NK-92 (cell line): ENCODE data around the gene HEXA.

Experiments
- DNase-seq: peaks from one replicate; lab custom pipeline; 2025; ENCODE audit not compliant: unreplicated experiment; lab: John Stamatoyannopoulos, UW

HEXA gene

GRCh38 chr15:72377331-72377730, 1.5 kb upstream of the HEXA start:
- DNase-seq = no peak

DNA sequence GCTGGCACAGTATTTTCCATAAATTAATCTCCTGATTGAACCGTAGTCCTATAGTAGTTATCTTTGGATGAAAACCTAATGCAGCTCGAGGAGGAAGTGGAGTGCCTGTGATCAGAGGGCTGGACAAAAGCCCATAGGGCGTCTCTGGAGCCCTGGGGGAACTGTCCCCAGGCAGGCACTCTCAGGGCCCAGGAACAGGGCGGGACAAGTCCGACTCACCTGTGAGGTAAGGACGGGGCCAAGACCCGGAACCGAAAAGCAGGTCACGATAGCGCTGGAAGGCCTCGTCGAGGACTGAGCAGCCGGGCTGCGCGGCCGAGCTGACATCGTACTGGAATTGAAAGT, 341 bp downstream of the HEXA start:
- no peak for DNase-seq

GRCh38 chr15:72372361-72372760, 3.5 kb downstream of the HEXA start:
- DNase-seq = no peak

GRCh38 chr15:72369964-72370363, 5.8 kb downstream of the HEXA start:
- no peak for DNase-seq

GRCh38 chr15:72368899-72369298, 6.9 kb downstream of the HEXA start:
- DNase-seq = no peak

DNA sequence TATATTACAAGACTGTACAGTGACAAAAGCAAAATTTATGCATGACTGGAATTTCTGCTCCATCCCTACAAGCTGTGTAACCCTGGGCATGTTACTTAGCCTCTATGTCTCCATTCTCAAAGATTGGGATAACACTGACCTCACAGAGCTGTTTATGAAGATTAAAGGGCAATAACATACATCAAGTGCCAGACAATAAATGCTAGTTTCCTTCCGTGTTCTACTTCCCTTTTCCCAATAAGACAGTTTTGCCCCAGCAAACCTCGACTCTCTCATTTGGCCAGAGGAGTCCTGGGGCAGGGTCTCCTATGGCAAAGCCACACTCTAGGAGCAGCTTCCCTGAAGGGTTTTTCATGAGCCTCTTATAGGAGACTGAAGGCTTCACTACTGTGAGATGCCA, 7.5 kb downstream of the HEXA start:
- no peak for DNase-seq

DNA sequence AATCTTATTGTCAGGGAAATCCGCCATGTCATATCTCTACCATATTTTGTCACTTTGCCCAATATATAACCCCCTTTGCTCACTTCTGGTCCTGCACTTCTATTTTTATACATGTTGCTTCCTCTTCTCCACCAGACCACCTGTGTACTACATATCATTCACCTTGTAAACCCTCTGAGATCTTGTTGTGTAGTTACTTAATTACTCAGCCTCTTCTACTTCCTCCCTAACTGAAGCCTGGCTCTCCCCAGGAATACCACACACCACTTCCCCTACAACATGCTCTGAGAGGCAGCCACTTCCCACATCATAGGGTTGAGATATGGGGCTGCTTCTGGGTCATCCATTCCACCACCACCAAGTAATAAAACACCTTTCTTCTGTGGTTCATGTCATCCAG, 10.0 kb downstream of the HEXA start:
- DNase-seq = no peak

- no peak for DNase-seq
Measured at GRCh38 chr15:72361176-72361575, 14.6 kb downstream of the HEXA start.

DNA sequence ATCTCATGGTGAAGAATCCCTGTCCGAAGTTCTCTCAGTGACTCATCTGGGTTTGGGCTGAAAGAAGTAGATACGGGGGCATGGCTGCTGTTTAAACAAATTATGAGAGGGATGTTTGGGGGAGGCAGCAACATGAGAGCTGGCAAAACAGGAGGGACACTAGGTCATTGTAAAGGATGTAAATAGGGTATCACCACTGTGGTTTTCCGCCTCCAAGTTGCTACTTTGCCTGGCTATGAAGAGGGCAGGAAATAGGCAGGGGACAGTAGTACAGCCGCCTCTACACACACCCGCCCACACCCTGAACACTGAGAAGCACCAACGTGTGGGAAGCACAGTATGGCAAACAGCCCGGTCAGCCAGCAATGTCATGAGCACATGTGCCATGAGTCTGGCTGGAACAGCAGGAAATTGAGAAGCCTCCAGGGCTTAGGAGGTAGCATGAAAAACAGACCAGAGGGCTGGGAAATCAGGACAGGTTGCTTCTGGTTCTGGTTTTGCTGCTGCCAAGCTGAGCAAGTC, 17.1 kb downstream of the HEXA start:
- no peak for DNase-seq

- DNase-seq = no peak
Measured at GRCh38 chr15:72358121-72358520, 17.7 kb downstream of the HEXA start.

DNA sequence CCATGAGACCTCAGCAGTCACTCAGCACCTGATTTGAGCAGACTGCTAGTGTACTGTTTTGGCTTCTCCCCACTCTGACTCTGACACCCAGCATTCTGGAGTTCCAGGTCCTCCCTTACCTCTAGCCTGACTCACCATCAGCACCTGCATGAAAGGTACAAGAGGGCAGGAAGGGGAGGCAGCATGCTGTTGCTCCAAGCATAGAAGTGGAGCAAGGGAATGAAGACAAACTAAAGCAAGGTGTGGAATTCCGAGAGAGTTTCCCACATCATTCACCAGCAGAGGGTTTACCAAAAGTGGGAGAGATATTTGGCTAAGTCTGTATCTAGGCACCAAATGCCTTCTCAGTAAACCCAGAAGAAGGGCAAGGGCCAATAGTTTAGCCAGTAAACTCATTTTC, 21.3 kb downstream of the HEXA start:
- DNase-seq = no peak

- no peak for DNase-seq
Measured at GRCh38 chr15:72353266-72353665, 22.5 kb downstream of the HEXA start.

DNA sequence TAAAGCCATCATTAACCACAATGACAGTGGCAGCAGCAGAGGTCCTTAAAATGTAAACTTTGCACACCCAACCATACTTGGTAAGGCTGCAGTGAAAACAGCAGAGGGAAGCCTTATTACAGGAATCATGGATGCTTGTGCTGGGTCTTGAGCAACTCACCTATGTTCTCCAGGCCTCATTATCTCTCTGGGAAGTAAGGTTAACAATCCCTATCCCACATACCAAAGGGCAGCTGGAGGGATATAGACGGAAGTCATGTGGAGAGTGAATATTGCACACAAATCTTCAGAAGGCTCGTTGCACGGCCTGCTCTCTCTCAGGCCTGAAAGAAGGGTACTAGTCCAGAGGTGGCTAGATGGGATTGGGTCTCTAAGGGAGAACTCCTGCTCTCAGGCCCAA, 30.0 kb downstream of the HEXA start:
- DNase-seq = no peak

DNA sequence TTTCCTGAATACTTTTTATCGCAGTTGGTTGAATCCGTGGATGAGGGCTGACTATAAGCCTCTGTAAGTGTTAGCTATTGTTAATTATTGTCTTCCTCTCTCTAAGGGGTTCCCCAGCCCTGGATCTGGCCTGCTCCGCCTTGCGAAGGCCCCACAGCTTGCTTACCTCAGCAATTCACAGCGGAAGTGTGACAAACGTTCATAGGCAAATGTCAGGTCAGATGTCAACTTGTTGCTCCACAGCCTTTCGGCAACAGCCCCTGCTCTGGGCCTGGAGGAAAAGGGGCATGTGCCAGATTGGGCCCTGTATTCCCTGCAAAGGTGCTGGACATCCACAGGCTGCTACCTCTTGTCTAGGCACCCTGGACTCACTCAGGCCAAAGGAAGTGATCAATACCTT, 30.5 kb downstream of the HEXA start:
- DNase-seq = no peak

DNA sequence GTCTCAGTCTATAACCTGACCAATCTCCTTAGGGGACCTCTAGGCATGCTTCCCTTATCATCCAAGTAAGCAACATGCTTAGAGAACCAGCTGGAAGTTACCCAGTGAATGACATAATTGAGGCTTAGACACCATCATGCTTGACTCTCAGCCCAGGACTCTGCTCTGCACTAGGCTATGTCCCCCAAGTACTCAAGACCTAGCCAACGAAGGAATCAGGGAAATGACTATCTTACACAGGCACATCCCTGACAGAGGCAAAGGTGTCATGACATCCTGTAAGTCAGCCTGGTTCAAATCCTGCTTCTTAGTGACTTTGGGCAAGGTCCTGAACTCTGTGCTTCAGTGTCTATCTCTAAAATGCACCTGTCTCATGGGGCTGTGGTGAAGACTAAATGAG, 31.2 kb downstream of the HEXA start:
- no peak for DNase-seq

- no peak for DNase-seq
Measured at GRCh38 chr15:72342385-72342784, 33.4 kb downstream of the HEXA start.

DNA sequence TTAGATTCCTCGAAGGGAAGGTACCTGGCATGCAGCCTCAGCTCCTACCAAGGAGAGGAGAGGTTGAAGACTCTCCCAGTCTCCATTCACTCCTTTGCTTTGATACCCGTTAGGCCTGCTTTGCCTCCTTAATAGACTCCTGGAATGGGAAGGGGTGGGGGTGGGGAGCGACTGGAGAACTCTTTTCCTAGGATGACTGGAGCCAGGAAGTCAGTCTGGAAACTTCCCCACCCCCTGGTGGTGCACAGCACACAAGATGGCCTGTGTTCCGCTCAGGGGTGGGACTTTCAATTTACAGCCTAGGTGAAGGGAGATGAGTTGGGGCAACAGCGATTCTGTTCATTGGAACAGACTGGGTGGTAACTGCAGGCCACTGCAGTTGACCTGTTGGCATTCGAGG, 34.5 kb downstream of the HEXA start:
- no peak for DNase-seq

GRCh38 chr15:72340366-72340765, 35.4 kb downstream of the HEXA start:
- no peak for DNase-seq

- no peak for DNase-seq
Measured at GRCh38 chr15:72339777-72340177, 36.0 kb downstream of the HEXA start.

- no peak for DNase-seq
Measured at GRCh38 chr15:72338617-72339321, 37.0 kb downstream of the HEXA start.

GRCh38 chr15:72338148-72338547, 37.7 kb downstream of the HEXA start:
- no peak for DNase-seq

DNA sequence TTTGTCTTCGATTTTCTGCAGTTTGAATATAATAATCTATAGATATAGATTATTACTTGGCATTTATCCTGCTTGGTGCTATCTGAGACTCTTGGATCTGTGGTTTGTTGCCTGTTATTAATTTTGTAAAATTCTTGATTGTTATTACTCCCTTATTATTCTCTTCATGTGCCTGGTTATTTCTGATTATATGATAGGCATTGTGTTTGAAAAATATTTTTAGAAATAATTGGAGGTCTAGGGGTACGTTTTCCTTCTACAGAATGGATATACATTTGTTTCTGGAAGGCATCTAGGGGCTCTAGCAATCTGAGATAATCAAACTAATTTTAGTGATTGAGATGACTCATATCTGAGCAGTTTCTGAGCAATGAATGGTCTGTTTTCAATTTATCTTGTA, 41.0 kb downstream of the HEXA start:
- no peak for DNase-seq

DNA sequence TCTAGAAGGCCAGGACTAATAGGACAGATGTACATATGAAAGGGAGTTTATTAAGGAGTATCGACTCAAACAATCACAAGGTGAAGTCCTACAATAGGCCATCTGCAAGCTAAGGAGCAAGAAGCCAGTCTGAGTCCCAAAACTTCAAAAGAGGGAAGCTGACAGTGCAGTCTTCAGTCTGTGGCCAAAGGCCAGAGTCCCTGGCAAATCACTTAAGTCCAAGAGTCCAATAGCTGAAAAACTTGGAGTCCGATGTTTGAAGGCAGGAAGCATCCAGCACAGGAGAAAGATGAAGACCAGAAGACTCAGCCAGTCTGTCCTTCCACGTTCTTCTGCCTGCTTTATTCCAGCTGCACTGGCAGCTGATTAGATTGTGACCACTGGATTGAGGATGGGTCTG, 44.8 kb downstream of the HEXA start:
- DNase-seq = no peak
